NCI-H1092 treated with DMSO at 0.1 percent for 48 hours (cell line): ENCODE measurements around the gene PASD1.
A peak's percentile ranks its signal among the peaks of the same experiment; 100 is the strongest.
"Not testable (repeated sequence)": the region's sequence is repeated elsewhere in the genome, so short reads cannot be mapped to it uniquely, and the experiment has no call there.

Experiments
- DNase-seq: peaks from one replicate; lab custom pipeline; 2025; lab: John Stamatoyannopoulos, UW

Gene PASD1

GRCh38 chrX:151621422-151621821 is 57.9 kb downstream of the PASD1 start:
- no peak for DNase-seq

GRCh38 chrX:151624677-151625076 is 61.2 kb downstream of the PASD1 start:
- no peak for DNase-seq

GRCh38 chrX:151631822-151632221 is 68.3 kb downstream of the PASD1 start:
- no peak for DNase-seq

GRCh38 chrX:151633157-151633556 is 69.7 kb downstream of the PASD1 start:
- DNase-seq: no peak

- DNase-seq: no peak
Measured at GRCh38 chrX:151634937-151635336, 71.5 kb downstream of the PASD1 start.

- DNase-seq: no peak
Measured at GRCh38 chrX:151641564-151641963, 78.1 kb downstream of the PASD1 start.

GRCh38 chrX:151675121-151675746 is 111.8 kb downstream of the PASD1 start:
- DNase-seq: no peak

- DNase-seq: no peak
Measured at GRCh38 chrX:151676196-151676595, 112.7 kb downstream of the PASD1 start.

GRCh38 chrX:151679798-151680402 is 116.4 kb downstream of the PASD1 start:
- no peak for DNase-seq

GRCh38 chrX:151680805-151681204 is 117.3 kb downstream of the PASD1 start:
- peak; percentile 40 for DNase-seq

- no peak for DNase-seq
Measured at GRCh38 chrX:151687635-151688034, 124.2 kb downstream of the PASD1 start.

- no peak for DNase-seq
Measured at GRCh38 chrX:151688695-151689094, 125.2 kb downstream of the PASD1 start.

GRCh38 chrX:151692825-151693224 is 129.3 kb downstream of the PASD1 start:
- no peak for DNase-seq

GRCh38 chrX:151694121-151694520 is 130.6 kb downstream of the PASD1 start:
- DNase-seq: no peak

GRCh38 chrX:151694661-151695582 is 131.4 kb downstream of the PASD1 start, which contains the start of gene PRRG3:
TSS of gene PRRG3 (plus strand) at chrX:151695458. CDS start at chrX:151698815, 3,357 bp downstream.
- DNase-seq: peak; percentile 43

GRCh38 chrX:151695583-151696340 is 132.3 kb downstream of the PASD1 start:
- DNase-seq: peak; percentile 24

- DNase-seq: not testable (repeated sequence)
Measured at GRCh38 chrX:151697082-151697481, 133.6 kb downstream of the PASD1 start.

- no peak for DNase-seq
Measured at GRCh38 chrX:151697522-151697921, 134.0 kb downstream of the PASD1 start.

- DNase-seq: no peak
Measured at GRCh38 chrX:151698485-151698884, 135.0 kb downstream of the PASD1 start.

- DNase-seq: no peak
Measured at GRCh38 chrX:151699746-151700145, 136.3 kb downstream of the PASD1 start.

GRCh38 chrX:151700581-151700980 is 137.1 kb downstream of the PASD1 start:
- no peak for DNase-seq

- DNase-seq: no peak
Measured at GRCh38 chrX:151701071-151701470, 137.6 kb downstream of the PASD1 start.
